Right lobe of liver (tissue), 6 donors: Measurements from ENCODE around the gene B3GLCT. TPM values are rescaled to one million over a fixed set of nuclear protein-coding genes. Genes with fewer than 3 reads are reported as not detected.

Experiments used
- ATAC-seq, 4 donors: fragments of 200-7000 bp; cut with Tn5 transposase; one replicate each; pipeline ENCODE4 v1.9.1; 2020; ENCODE audit warnings: mild to moderate bottlenecking in 4 of 4, moderate library complexity in 4 of 4
- DNase-seq, 3 donors: peaks; one replicate each; pipeline ENCODE4 v3.0.0-alpha.2; 2020
- H3K27ac ChIP-seq, 3 donors: fragments of 200-600 bp; one replicate each; pipeline ENCODE4 v1.8.0; 2022
- H3K27me3 ChIP-seq, 2 donors: fragments of 200-600 bp; one replicate each; pipeline ENCODE4 v1.8.0; 2022
- H3K36me3 ChIP-seq, 4 donors: fragments of 200-600 bp; sonication (generic) in 1 of 4; one replicate each; pipeline versions ENCODE4 v1.5.1 to v1.8.0; 2017 to 2022; ENCODE audit warnings: control low read depth in 1 of 4
- H3K4me1 ChIP-seq, 4 donors: fragments of 200-600 bp; sonication (generic) in 1 of 4; one replicate each; pipeline versions ENCODE4 v1.5.1 to v1.8.0; 2017 to 2022; ENCODE audit warnings: control low read depth in 1 of 4
- H3K4me3 ChIP-seq, 3 donors: fragments of 200-600 bp; one replicate each; pipeline ENCODE4 v1.8.0; 2022
- H3K9me3 ChIP-seq, 4 donors: fragments of 200-600 bp; sonication (generic) in 1 of 4; one replicate each; pipeline versions ENCODE4 v1.5.1 to v1.8.0; 2017 to 2022; ENCODE audit warnings: control low read depth in 1 of 4
- POLR2A ChIP-seq: fragments of 450-650 bp; IDR thresholded peaks from one replicate; pipeline ENCODE4 v1.6.1; 2017; ENCODE audit warnings: antibody characterized with exemption, mild to moderate bottlenecking
- WGBS: methylation state at CpG from one replicate; pipeline ENCODE4 v1.1.6; 2018; ENCODE audit warnings: low coverage, low lambda C conversion rate; ENCODE audit not compliant: insufficient coverage; ENCODE audit errors: missing lambda C conversion rate; 5-methylcytosine and 5-hydroxymethylcytosine counted together
- intact Hi-C, 2 donors: fragments of 100-400 bp; cut with DNase I; formaldehyde crosslinking; loops; one replicate each; pipeline versions ENCODE4 v1.11.2 to v1.14.1; 2022
- total RNA-seq, 6 experiments: library from RNA; depleted of rRNA in 2 of 6; stranded (reverse); fragments of >200 nt in 2 of 6; fragmentation: NEBNext Ultra II Directional in 3 of 6; extraction: Animal tissue kit (Norgen Biotek cat#: 25700) in 3 of 6; gene quantifications; one replicate each; pipeline versions ENCODE4 v1.1.0 to v1.2.4, GENCODE V29; 2016 to 2023
- TF ChIP-seq, protein P1 (sequence below), 4 donors: fragments of 200-600 bp in 3 of 4; fragments of 450-650 bp in 1 of 4; IDR thresholded peaks; one replicate each; pipeline versions ENCODE4 v1.5.1 to v1.8.0; 2016 to 2022; ENCODE audit warnings: antibody characterized with exemption in 4 of 4, mild to moderate bottlenecking in 2 of 4
- donor health status: DM: no; HTN: yes; CAD: no.
- donor health status: DM: no; HTN: no; CAD: no.
- donor health status: DM: no; HTN: no; CAD: no.
- donor health status: DM: no; HTN: yes; CAD: no.
- donor health status: DM: no; HTN: yes; CAD: no.

Gene B3GLCT
- total RNA-seq, 6 experiments from 2014 or later = 2.7 to 3.6 (median 3.0) TPM

DNA sequence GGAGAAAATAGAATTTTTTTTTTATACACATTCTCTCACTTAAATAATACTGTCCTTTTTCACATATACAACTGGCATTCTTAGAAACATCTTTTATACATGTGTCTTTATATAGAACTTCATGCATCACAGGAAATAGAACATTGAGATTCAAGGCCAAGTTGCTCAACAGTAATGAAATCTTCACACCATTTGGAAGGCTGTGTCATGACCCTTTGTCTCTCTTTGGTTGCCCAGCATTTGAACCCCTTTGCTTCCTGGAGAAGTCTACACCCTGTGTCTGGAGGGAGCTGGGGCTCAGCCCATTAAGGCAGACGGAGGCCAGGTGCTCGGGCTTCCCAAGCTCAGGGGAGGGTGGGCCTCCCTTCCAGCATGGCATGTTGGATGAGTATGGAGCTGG, 41.1 kb downstream of the B3GLCT start:
- no peak for ATAC-seq
- H3K4me1 ChIP-seq = no peaks in the 10 kb centered on the region
- WGBS = no CpG with 5 or more reads among the region's 2 CpGs
- H3K27me3 ChIP-seq = no peaks in the 10 kb centered on the region
- no peak overlapping the region for H3K4me3 ChIP-seq
- intact Hi-C loops = no loop called here
- DNase-seq = no peak
- TF ChIP-seq, protein P1, sequence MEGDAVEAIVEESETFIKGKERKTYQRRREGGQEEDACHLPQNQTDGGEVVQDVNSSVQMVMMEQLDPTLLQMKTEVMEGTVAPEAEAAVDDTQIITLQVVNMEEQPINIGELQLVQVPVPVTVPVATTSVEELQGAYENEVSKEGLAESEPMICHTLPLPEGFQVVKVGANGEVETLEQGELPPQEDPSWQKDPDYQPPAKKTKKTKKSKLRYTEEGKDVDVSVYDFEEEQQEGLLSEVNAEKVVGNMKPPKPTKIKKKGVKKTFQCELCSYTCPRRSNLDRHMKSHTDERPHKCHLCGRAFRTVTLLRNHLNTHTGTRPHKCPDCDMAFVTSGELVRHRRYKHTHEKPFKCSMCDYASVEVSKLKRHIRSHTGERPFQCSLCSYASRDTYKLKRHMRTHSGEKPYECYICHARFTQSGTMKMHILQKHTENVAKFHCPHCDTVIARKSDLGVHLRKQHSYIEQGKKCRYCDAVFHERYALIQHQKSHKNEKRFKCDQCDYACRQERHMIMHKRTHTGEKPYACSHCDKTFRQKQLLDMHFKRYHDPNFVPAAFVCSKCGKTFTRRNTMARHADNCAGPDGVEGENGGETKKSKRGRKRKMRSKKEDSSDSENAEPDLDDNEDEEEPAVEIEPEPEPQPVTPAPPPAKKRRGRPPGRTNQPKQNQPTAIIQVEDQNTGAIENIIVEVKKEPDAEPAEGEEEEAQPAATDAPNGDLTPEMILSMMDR (IDR thresholded peaks at IDR 0.05) = no peak
- no peak for TF ChIP-seq POLR2A
- no peak overlapping the region for H3K27ac ChIP-seq
- H3K36me3 ChIP-seq = no peaks in the 10 kb centered on the region
- no peaks in the 10 kb centered on the region for H3K9me3 ChIP-seq

DNA sequence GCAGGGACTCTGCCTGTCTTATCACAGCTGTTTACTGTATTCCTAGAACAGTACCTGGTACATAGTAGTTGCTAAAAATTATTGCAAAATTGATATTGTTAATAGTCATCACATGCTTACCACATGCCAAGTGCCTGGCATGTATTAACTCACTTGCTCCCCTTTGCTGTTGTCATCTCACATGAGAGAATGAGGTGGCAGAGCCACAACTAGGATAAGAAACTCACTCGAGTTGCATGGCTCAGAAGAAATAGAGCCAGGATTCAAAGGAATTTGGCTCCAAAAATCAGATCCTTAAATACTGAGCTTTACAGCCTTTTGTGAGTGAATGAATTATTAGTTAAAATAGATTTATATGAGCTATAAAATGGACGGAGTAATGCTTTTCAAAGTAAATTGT, 42.6 kb downstream of the B3GLCT start:
- ATAC-seq (no peak), DNase-seq (no peak)
- intact Hi-C loops = no loop called here
- H3K9me3 ChIP-seq = no peaks in the 10 kb centered on the region
- TF ChIP-seq, protein P1 (IDR thresholded peaks at IDR 0.05) = no peak
- no peak for TF ChIP-seq POLR2A
- 85% methylated on average over 2 of the region's 2 CpGs for WGBS
- no peaks in the 10 kb centered on the region for H3K27me3 ChIP-seq
- no peaks in the 10 kb centered on the region for H3K36me3 ChIP-seq
- no peak overlapping the region for H3K27ac ChIP-seq
- H3K4me1 ChIP-seq = no peaks in the 10 kb centered on the region
- H3K4me3 ChIP-seq = no peak overlapping the region

DNA sequence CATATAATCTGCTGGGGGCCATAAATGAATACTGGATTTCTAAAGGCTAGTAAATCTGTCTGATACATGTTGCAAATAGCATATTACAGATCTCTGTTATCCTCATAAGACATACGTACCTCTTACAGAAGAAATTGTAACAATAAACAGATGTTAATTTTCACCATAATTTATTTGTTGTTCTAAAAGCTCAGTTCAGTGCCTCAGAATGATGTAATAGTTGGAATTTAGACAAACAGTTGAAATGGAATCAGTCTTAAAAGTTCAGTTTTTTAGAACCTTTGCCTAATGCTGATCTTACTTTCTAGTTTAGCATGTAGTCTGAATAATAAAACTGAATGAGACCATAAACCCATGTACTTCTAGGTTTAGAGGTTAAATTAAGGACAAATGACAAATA, 43.1 kb downstream of the B3GLCT start:
- ATAC-seq (no peak), DNase-seq (no peak)
- no peak overlapping the region for H3K4me3 ChIP-seq

DNA sequence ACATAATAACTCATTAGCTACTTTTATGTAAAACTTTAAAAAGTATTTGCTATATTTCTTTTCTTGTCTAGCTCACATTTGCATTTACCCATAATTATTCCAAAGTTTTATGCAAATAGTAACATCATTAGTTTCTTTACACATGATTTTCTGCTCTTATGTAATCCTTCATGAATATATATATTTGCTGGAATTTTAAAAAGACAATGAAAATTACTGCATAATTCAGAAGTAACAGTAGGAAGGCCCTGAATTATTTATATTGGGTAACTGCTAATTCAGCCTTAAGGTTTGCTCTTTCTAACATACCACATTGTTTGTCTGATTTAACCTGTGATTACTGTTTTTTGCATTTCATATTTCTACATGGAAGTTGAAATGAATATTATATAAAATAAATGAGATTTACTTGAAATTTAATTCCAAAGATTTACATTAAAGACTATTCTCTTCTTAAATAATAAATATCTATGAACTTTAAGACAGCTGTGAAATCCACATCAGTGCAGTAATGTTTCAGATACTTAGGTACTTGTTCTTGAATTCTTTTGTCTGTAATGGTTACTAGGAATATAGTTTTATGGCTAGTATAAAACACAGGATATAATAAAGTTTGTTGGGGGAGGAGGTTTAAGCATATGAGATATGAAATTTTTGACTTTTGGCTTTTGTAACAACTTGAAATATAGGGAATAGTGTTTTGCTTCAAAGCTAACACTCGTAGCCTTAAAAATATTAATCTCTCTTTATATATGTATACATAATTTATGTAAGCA, 46.0 kb downstream of the B3GLCT start:
- no peak for TF ChIP-seq POLR2A
- TF ChIP-seq, protein P1 (IDR thresholded peaks at IDR 0.05) = no peak
- 94% methylated on average over 1 of the region's 1 CpG for WGBS
- H3K36me3 ChIP-seq = no peaks in the 10 kb centered on the region
- intact Hi-C loops = no loop called here
- H3K27me3 ChIP-seq = no peaks in the 10 kb centered on the region
- no peaks in the 10 kb centered on the region for H3K4me1 ChIP-seq
- DNase-seq (no peak), ATAC-seq (no peak)
- no peak overlapping the region for H3K4me3 ChIP-seq
- no peak overlapping the region for H3K27ac ChIP-seq
- no peaks in the 10 kb centered on the region for H3K9me3 ChIP-seq

More for the DNA sequence above, 43.1 kb downstream of the B3GLCT start:
- WGBS = 36% methylated on average over 1 of the region's 1 CpG
- intact Hi-C loops = no loop called here
- H3K9me3 ChIP-seq = no peaks in the 10 kb centered on the region
- no peak overlapping the region for H3K27ac ChIP-seq
- H3K36me3 ChIP-seq = no peaks in the 10 kb centered on the region
- no peak for TF ChIP-seq POLR2A
- TF ChIP-seq, protein P1 (IDR thresholded peaks at IDR 0.05) = no peak
- no peaks in the 10 kb centered on the region for H3K27me3 ChIP-seq
- H3K4me1 ChIP-seq = no peaks in the 10 kb centered on the region
